Stimulated activated CD8-positive, alpha-beta memory T cell treated with anti-CD3 and anti-CD28 coated beads, Interleukin-15, amount 100 ng/mL, for 48 hours (primary cell): ENCODE measurements around the gene JHY.

Source experiments
- DNase-seq, 2 donors: peaks; one replicate each; pipeline ENCODE4 v3.0.0-alpha.2; 2020; ENCODE audit warnings: low read depth in 2 of 2

JHY gene

DNA sequence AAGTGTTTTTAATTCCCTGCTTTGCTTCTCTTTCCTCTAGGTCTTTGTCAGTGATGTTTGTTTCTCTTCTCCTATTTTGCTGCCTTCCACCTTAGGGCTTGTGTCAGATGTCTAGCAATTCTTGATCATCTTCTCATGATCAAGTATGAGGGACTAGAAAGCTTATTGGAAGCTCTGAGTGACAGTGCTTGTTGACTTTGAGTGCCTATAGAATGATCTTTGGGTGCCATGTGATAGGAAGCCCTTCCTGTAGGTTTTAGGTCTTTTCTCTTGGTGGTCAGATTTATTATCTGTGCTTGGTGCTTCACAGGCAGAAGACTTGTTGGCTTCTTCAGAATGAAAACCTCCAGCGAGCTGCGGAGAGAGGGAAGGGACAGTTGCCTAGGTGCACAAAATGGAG lies 56.0 kb downstream of the JHY start:
- no peak for DNase-seq

GRCh38 chr11:122951211-122951610 lies 68.7 kb downstream of the JHY start:
- DNase-seq: no peak

DNA sequence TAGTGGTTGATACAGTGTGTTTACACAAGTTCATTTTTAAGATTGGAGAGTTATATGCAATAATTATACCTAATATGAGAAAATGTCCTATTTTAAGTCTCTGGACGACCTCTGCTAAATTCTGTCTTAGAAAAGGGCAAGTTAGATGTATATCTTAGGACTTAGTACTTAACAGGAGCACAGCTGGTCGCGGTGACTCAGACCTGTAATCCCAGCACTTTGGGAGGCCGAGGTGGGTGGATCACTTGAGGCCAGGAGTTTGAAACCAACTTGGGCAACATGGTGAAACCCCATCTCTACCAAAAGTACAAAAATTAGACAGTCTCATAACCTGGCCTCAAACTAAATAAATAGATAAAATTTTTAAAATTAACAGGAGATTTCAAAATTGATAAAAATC lies 71.9 kb downstream of the JHY start:
- no peak for DNase-seq

DNA sequence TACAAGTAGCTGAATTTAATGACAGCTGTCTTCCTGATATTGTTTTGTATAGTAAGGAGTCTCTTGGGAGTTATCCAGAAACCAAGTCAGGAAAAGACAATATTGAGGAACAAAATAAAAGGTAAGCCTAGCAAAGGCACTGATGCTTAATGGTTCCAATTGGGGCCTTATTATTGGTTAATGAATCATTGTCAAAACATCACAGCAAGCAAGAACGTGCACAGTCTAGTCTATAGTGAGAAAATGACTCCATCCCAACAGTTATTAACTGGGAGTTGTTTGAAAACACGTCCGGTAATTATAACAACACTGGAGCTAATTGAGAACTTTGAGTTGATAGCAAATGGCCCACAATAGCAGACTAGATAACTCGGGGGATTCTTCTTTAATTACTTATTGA lies 81.4 kb downstream of the JHY start:
- DNase-seq: no peak

DNA sequence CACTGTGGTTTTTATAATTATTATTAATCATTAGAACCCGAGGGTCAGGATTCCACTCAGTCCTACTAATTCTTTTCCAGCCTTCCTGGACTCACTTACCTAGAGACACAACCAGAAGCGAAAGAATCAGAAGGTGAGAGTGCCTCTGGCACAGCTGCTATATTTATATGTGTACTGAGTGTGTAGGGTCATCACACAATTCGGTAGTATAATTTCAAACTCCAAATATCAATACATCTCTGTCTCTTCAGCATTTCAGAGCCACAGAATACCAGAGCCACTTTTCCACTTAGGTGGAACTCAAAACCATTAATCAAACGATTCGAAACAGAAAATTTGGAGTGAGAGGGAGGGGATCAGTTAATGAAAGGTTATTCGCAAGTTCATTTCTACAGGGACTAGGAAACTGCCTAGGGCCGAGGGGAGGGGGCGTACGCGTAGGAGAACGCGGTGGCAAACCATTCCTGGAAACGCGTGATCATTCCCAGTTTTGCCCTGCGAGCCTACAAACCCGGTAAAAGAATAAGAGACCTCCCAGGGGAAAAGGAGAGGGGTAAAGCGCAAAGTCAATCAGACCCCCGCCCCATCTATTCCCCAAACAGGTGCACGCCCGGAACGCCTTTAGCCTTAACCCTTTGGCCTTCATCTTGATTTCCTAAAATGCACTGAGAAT lies 93.6 kb downstream of the JHY start:
- no peak for DNase-seq

DNA sequence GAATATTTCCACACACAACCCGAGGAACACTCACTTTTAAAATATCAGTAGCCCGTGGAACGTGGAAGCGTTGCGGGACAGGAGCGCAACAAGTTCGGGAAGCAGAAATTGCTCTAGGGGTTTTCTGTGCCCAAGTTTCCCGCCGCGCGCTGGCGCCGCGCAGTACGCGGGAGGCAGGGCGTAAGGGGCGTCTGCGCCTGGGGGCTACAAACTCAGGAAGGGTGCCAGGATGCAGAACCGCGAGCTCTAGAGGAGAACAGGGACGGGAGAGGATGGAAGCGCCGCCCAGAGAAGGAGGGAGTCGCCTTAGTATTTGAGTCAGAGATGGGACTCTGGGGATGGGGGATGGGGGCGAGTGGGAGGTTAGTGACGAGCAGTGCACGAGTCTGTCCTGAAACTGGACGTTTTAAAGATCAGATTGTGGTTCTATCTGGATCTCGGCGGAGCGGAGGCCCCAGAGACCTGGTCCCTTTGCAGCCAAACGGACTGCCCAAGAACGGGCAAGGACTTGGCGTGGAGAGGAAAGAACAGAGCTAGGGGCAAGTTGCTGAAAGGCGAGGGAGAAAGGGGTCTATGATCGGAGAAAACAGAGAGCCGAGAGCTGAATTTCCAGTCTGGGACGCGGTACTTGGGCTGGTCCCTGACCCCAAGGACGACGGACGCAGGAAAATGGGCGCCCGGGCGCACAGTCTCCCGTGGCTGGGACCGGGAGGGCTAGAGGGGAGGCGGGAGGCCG lies 94.3 kb downstream of the JHY start:
- DNase-seq: no peak

DNA sequence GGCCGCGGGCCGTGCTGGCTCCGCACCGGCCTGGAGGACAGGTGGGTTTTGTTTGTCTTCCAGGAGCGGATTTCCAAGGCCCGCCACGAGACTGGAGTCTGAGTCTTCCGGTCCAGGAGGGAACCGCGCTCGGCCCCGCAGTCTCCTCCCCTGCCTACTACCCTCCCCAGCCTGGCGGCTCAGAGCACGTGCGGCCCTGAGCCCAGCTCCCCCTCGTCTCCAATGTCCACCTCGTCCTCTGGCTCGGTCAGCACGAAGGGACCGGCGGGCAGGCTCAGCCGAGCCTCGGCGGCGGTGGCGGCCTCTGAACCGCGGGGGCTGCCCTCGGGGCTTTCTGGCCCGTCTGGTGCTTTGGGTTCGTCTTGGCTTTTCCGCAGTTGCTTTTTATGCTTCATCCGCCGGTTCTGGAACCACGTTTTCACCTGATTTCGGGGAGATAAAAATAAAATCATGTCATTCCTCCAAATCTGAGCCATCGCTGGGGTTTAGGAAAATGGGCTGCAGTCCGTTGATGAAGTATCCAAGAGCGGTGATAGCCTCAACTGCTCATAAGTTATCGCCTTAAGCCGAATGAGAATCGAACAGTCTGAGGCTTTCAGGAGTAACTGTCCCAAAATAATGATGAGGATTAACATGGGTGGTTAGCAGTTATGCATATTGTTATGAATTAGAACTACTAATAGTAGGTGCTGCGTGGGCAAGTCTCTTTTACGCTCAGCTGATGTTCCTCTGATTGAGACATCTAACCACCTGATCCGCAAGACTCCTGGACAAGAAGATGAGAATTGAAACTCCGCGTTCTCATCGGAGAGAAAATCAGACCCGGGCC lies 95.1 kb downstream of the JHY start:
- DNase-seq: no peak

DNA sequence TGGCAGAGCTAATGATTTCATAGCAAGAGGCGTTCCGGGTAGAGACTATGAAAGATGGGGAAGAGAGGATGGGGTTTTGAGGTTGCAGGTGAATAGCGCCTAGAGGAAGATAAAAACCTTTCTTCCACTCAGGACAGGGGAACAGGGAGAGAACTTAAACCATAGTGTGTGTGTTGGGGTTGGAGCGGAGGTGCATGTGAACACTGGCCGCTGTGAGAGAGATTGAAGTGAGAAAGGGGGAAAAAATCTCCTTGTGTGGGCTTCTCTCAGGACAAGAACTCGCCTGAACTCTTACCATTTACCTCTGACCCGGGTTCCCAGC lies 95.7 kb downstream of the JHY start:
- no peak for DNase-seq

GRCh38 chr11:122979103-122979814 lies 96.7 kb downstream of the JHY start:
- DNase-seq: no peak

DNA sequence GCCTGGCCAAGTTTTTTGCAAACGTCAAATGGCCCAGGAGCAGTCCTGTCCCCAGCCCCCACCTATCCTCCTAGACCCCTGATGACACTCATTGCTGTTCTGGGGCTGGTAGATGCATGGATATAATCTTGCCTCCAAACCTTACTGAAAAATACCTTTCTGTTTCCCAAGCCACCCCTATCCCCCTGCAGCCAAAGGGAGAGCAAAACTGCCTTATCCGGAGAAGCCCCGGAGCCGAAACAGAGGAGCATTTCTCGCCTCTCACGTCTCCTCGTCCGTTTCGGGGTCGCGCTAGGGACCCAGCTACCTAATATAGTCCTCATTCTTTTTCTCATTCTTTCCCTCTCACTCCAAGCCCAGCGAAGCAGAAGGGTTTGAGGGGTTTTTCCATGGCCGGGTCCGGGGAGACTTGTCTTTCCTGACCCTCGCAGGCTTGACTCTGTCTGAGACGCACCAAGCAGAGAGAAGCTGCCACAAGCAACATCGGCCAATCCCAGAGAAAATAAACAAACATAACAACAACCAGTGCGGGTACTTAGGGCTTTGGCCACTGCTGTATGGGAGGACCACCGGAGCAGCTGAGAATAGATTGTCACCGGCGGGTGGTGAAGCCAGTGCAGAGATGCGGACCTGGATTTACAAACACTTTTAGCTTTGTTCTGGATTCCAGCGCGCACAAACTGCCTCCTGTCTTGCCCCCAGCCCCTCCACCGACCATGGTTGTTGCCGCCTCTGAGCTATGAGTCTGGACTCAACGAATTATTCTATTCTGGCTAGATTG lies 97.4 kb downstream of the JHY start:
- no peak for DNase-seq

DNA sequence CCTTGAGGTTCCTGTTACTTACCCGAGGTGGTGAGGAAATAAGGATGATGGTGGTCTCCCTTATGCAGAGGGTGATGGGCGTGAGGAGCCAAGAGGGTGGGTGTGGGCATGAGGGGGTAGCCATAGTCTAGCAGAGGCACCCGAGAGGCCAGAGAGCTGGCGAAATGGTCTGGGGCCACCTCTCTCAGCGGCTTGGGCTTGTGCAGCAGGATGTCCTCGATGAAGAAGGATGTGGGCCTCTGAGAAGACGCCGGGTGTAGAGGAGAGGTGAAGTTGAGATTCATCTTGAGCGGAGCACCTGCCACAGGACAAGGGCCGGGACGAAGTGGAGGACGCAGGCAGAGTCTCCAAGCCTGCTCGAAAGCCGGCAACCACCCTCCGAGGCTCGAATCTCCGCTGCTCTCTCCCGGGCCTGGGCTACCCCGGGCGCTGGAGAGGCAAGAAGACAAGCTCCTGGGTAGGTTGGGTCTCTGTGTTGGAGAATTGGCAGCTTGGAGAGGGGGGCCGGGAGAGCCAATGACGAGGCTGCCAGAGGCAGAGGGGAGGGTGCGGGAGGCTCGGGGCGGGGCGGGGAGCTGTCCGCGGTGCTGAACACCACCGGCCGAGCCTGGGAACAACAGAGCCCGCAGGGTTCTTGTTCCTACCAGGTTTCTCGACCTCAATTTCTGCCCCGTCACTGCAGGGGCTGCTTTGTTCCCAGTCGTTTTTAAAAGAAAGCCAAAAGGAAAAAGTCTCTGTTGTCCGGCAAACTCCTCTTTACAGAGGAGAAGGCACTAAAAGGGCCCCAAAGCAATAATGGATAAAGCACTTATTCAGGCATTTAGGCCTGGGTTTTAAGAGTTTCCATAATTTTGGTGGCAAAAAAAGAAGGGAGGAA lies 99.1 kb downstream of the JHY start, which contains the start of gene BSX:
Gene BSX (minus strand): TSS at position 447 of the 877 bp plus-strand sequence. CDS start 163 bp downstream, at position 284.
- DNase-seq: peak; percentile 27 to 28

DNA sequence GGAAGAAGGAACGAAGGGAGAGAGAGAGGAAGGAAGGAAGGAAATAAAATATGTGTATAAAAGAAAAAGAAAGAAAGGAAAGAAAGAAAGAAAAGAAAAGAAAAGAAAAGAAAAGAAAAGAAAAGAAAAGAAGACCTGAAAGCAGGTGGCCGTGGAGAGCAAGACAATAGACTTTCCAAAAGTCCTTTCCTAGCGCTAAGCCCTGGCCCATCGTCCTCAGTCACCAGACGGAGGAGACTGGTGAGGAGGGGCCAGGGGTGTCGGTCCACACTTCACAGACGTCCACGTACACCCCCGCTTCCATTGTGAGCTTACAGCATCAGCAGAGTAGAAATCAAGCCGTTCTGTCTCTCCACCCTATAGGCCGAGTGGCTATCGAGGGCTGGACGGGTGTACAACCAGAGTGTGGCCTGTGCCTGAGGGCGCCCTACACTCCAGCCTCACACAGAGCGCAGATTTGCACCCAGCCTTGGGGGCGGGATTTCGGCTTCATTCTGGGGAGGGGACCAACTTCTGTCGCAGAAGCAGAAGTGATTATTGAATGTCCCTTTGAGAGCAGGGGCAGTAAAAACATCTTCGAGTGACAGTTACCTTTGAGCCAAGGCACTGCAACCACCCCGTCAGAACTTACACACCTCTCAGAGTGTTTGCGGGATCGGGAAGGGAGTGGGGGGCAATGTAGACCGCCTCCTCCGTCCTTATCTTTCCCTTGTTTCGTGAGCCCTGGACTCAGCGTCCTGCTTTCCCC lies 101.1 kb downstream of the JHY start:
- no peak for DNase-seq

DNA sequence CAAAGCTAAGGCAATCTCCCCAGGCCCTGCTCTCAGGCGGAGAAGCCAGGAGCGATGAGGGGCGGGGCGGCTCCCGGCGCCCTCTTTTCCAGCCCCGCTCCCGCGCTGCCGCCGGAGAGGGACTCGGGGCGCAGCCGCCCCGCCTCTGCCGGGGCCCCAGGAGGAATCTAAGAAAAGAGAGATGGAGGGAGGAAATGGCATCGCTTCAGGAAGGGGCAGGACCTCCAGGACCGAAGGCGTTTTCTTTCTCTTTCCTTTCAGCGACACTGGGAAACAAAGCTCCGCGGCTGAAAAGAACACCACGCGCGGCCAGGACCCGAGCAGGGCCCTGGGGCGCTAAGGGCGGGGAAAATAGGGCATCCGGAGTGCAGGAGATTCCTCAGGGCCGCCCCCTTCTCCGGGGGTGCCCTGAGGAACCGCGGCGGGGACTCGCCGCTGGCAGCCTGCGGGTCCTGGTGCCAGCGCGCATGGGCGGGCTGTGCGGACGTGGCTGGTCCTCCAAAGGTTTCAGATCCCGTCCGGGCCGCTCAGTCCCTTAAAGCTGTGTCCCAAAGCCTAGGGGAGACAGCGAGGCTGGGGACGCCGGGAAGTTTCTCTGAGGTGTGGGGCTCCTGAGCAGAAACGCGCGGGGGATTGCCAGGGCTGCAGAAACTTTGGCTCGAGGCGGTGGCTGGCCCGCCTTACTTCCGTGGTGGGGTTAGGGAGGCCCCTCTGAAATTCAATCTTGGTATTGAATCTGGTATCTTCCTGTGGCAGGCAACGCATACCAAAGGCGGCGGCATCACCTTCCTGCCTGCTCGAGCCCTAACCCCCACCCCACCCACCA lies 101.8 kb downstream of the JHY start:
- DNase-seq: peak in 1 of 2 donors; percentile 6

GRCh38 chr11:122995526-122995925 lies 113.0 kb downstream of the JHY start:
- no peak for DNase-seq

DNA sequence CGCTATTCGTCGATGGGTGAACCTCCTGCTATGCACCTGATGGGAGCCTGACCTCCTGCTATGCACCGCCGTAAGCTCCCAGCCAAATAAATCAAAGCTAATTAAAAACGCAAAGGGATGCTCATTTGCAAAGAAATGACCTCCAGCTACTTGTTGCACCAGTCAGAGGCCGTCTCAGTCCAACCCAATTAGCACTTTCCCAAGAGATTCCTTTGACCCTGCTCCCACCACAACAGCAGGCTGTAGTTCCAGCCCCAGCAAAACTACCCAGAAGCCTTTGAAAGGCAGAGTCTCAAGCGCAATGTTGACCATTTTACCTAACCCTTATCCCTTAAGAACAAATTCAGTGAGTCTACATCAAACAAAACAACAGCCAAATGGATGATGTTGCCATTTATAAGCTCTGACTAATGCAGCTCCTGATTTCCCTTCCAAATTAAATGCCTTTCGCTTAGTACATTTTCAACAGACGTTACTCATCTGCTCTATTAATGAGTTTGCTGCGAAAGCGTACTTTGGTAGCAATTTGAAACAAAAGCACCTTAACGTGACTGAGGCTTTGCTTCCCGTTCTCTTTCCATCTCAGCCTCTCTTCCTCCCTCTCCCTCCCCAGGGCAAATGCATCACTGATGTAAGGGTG lies 116.3 kb downstream of the JHY start:
- no peak for DNase-seq

- no peak for DNase-seq
Measured at GRCh38 chr11:123000721-123001120, 118.2 kb downstream of the JHY start.

DNA sequence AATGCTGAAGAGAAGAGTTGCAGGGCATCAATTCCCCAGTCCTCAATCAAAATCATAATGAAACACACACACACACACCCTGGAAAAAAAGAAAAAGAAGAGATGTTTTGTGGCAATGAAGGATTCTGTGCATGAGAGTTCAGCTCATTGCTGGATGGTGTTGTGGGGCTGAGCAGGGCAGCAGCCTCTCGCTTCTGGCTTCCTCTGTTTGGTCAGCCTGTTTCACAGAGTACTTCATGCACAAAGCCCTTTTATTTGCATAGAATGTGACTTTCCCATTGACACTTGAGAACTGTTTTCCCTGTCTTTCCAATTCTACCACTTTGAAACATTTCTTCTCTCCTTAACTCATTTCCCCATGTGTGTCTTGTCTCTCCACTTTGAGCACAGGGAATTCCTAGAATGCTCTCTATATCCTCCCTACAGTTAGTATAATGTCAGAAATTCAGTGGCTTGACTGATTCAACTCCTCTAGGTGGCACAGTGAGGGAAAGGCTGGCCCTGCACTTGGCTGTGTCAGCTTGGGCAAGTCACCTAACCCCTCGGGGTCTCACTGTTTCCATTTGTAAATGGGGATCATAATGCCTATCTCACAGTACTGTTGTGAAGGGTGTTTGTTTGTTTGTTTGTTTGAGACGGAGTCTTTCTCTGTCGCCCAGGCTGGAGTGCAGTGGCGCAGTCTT lies 124.4 kb downstream of the JHY start:
- no peak for DNase-seq
